Ectodermal cell (in vitro differentiated cells): ENCODE measurements around the gene ALKBH1.
"Not testable (repeated sequence)": the region's sequence is repeated elsewhere in the genome, so short reads cannot be mapped to it uniquely, and the experiment has no call there.

Experiments used
- H3K27ac ChIP-seq: 2 replicates; pipeline ENCODE4 v1.7.0; 2013; ENCODE audit warnings: mild to moderate bottlenecking, low read depth, low read length; ENCODE audit not compliant: insufficient read depth, poor library complexity, severe bottlenecking
- H3K27me3 ChIP-seq: 2 replicates; pipeline ENCODE4 v1.7.0; 2013; ENCODE audit warnings: mild to moderate bottlenecking, low read length; ENCODE audit not compliant: insufficient read depth, control insufficient read depth, poor library complexity, severe bottlenecking
- H3K36me3 ChIP-seq: one replicate; pipeline ENCODE4 v1.7.0; 2013; ENCODE audit warnings: low read length; ENCODE audit not compliant: control insufficient read depth, insufficient read depth
- H3K4me1 ChIP-seq: one replicate; pipeline ENCODE4 v1.7.0; 2013; ENCODE audit warnings: low read length; ENCODE audit not compliant: control insufficient read depth, insufficient read depth
- H3K4me3 ChIP-seq: 2 replicates; pipeline ENCODE4 v1.7.0; 2013; ENCODE audit warnings: low read depth, low read length, control low read depth; ENCODE audit not compliant: insufficient read depth
- H3K9me3 ChIP-seq: 2 replicates; pipeline ENCODE4 v1.7.0; 2013; ENCODE audit warnings: mild to moderate bottlenecking, low read length, moderate library complexity; ENCODE audit not compliant: control insufficient read depth
- WGBS, 2 experiments: methylation state at CpG; one replicate each; pipeline ENCODE4 v1.1.7; 2013; ENCODE audit warnings: missing lambda C conversion rate in 2 of 2; 5-methylcytosine and 5-hydroxymethylcytosine counted together

ALKBH1 gene

DNA sequence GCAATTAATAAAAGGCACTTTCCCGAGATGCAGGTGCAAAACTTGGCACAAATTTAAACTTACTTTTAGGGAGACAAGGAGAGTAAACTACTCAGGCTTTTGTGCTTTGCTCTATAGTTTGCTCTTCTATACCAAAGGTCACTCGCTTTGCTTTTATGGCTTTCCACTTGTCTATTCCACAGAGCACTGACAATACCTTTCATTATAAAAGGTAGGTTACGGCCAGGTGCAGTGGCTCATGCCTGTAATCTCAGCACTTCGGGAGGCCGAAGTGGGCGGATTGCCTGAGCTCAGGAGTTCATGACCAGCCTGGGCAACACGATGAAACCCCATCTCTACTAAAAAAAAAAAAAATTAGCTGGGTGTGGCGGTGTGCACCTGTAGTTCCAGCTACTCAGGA is 32.9 kb downstream of the ALKBH1 start:
- no peaks in the 10 kb centered on the region for H3K27me3 ChIP-seq
- 88 to 95% methylated on average over 8 of the region's 8 CpGs for WGBS, 2 experiments
- H3K4me1 ChIP-seq: no peaks in the 10 kb centered on the region
- no peaks in the 10 kb centered on the region for H3K9me3 ChIP-seq
- no peak overlapping the region for H3K27ac ChIP-seq
- no peak overlapping the region for H3K4me3 ChIP-seq
- peaks cover 4% of the 10 kb centered on the region for H3K36me3 ChIP-seq

DNA sequence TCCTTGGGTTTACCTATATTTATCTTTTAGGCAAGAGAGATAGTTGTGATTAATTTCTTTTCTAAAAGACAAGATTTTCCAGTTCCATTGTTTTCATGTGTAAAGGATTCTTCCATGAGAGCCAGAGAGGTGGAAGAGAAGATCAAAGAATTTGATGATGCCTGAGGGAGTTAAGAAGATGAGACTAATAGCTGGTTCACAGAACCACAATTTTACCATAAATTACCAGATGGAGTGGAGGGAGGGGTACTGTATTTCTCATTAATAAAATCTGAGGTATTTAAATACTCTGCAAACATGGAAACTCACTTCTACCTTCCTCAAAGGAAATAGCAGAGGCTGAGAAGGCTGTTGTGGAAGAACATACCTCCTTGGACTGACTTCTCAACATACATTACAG is 34.6 kb downstream of the ALKBH1 start:
- Histone ChIP-seq H3K27me3 (no peaks in the 10 kb centered on the region), H3K27ac (no peak overlapping the region), H3K4me3 (no peak overlapping the region), H3K9me3 (no peaks in the 10 kb centered on the region), H3K36me3 (peaks cover 4% of the 10 kb centered on the region), H3K4me1 (no peaks in the 10 kb centered on the region)

DNA sequence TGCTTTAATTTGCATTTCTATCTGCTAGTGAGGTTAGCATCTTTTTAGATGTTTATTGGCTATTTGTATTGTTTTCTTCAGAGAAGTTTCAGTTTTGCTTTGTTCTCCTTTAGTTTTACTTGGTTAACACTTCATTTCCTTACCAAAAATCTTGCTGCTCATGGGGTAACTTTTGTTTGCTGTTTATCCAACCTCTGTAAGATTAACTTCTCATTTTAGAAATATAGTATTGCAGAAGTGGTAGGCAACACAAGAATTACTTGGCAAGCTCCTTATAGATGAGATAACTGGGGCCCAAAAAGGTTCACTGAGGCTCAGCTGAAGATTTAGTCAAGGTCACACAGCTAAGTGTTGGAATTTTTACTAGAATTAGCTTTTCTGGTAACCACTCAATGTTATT is 40.5 kb downstream of the ALKBH1 start:
- H3K9me3 ChIP-seq: no peaks in the 10 kb centered on the region
- H3K36me3 ChIP-seq: no peaks in the 10 kb centered on the region
- no peaks in the 10 kb centered on the region for H3K27me3 ChIP-seq
- H3K4me1 ChIP-seq: no peaks in the 10 kb centered on the region
- no peak overlapping the region for H3K4me3 ChIP-seq
- no peak overlapping the region for H3K27ac ChIP-seq

DNA sequence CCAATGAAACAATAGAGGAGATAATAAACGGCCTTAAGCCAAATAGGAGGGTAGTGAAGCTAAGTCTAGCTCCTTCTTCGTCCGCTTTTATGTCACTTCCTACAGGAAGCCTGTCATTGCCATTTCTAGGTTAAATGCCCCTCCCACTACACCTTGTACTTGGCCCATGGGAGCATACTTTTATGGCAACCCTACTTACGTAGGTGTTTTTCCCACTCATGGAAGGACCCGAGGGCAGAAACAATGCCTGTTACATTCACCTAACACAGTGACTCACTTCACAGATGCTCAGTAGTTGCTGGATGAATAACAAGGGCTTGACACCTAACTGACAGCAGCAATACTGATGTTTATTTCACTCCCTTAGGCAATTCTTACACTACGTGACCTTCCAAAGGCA is 44.5 kb downstream of the ALKBH1 start:
- no peaks in the 10 kb centered on the region for H3K9me3 ChIP-seq

DNA sequence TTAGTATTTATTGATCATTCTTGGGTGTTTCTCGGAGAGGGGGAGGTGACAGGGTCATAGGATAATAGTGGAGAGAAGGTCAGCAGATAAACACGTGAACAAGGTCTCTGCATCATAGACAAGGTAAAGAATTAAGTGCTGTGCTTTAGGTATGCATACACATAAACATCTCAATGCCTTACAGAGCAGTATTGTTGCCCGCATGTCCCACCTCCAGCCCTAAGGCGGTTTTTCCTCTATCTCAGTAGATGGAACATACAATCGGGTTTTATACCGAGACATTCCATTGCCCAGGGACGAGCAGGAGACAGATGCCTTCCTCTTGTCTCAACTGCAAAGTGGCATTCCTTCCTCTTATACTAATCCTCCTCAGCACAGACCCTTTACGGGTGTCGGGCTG is 46.3 kb downstream of the ALKBH1 start:
- H3K4me3 ChIP-seq, H3K4me1 ChIP-seq, H3K36me3 ChIP-seq, H3K27ac ChIP-seq, H3K9me3 ChIP-seq, H3K27me3 ChIP-seq: not testable (repeated sequence)
- 69 to 78% methylated on average over 7 of the region's 9 CpGs for WGBS, 2 experiments

More for the DNA sequence above, 44.5 kb downstream of the ALKBH1 start:
- no peaks in the 10 kb centered on the region for H3K36me3 ChIP-seq
- WGBS, 2 experiments: 89% methylated on average over 6 of the region's 6 CpGs
- no peaks in the 10 kb centered on the region for H3K27me3 ChIP-seq
- H3K4me3 ChIP-seq: no peak overlapping the region
- H3K27ac ChIP-seq: no peak overlapping the region
- peaks cover 4% of the 10 kb centered on the region for H3K4me1 ChIP-seq

DNA sequence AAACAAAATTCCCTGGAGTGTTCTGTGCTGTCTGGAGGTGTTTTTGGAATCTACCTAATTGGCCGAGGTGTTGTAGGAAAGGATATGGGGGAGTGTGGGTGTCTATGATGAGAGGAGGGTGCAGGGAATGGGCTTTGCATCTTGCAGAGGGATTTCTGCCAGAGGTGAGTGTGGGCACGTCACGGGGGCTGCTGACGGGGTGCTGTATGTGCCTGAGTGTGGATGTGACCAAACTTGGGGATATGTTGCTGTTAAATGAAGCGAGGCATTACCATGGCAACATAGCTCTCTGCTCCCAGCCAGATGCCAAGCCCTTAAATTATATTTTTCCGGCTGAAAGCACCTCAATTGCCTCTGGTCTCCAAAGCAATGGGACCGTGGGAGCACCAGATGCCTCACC is 47.1 kb downstream of the ALKBH1 start:
- Histone ChIP-seq H3K4me3 (no peak overlapping the region), H3K4me1 (peaks cover 4% of the 10 kb centered on the region), H3K9me3 (no peaks in the 10 kb centered on the region), H3K27ac (no peak overlapping the region), H3K36me3 (no peaks in the 10 kb centered on the region), H3K27me3 (no peaks in the 10 kb centered on the region)
- WGBS, 2 experiments: 90 to 91% methylated on average over 7 of the region's 7 CpGs

DNA sequence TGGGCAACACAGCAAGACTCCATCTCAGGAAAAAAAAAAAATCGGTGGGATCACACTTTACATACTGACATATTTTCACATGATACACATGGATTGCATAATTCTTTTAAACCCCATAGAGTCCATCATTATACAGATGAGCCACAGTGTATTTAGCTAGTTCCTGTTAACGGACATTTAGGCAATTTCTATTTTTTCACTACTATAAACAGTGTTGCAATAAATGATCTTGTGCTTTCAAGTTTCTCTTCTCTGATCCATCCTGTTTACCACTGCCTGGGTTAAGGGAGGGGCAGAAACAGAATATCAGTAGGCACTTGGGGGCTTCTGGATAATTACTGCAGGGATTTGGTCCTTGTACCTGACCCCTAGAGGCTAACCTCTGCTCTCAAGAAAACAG is 48.0 kb downstream of the ALKBH1 start:
- 84 to 90% methylated on average over 2 of the region's 2 CpGs for WGBS, 2 experiments
- H3K27ac ChIP-seq: no peak overlapping the region
- H3K9me3 ChIP-seq: no peaks in the 10 kb centered on the region
- H3K36me3 ChIP-seq: no peaks in the 10 kb centered on the region
- H3K4me3 ChIP-seq: no peak overlapping the region
- H3K4me1 ChIP-seq: peaks cover 5% of the 10 kb centered on the region
- H3K27me3 ChIP-seq: no peaks in the 10 kb centered on the region

DNA sequence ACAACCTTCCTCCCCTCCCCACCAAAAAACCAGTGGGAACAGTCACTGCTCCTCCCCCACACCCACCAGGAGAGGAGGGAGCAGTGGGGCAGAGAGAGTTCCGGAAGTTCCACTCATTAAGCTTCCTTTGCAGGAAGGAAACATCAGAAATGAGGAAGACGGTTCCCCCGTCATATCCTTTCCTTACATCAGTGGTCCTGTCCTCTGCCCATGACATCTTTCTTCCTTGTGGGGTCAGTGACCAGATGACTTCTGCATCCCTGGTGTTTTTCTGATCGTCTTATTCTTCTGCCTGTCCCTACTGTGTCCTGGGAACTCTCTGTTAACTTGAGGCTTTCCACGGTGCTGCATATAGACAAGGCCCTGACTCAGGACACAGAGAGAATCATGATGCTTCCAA is 50.5 kb downstream of the ALKBH1 start:
- WGBS, 2 experiments: 91 to 94% methylated on average over 5 of the region's 5 CpGs
- Histone ChIP-seq H3K27ac (no peak overlapping the region), H3K4me1 (peaks cover 20% of the 10 kb centered on the region), H3K4me3 (no peak overlapping the region), H3K27me3 (no peaks in the 10 kb centered on the region), H3K36me3 (no peaks in the 10 kb centered on the region), H3K9me3 (no peaks in the 10 kb centered on the region)

DNA sequence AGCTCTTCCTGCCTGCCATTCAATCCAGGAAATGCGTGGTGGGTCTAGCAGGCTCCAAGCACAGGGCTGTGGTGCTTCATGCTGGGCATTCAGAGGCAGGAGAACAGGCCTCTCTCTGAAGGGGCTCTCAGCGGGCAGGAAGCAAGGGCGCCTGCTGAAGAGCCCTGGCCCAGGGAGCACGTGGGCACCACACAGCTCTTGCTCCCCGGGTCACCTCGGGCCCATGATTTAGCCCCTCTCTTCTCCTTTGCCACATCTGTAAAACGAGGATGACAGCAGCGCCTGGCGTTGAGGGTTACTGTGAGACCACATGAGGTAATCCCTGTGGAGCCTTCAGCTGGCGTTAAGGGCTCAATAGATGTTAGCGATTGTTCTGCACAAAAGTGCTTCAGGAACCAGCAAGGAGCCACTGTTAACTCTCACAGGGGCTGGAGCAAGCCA is 53.8 kb downstream of the ALKBH1 start:
- H3K4me1 ChIP-seq: peaks cover 16% of the 10 kb centered on the region
- no peak overlapping the region for H3K4me3 ChIP-seq
- peak overlapping the region; percentile 44 for H3K27ac ChIP-seq
- 34 to 44% methylated on average over 11 of the region's 11 CpGs for WGBS, 2 experiments
- no peaks in the 10 kb centered on the region for H3K27me3 ChIP-seq
- H3K36me3 ChIP-seq: no peaks in the 10 kb centered on the region
- H3K9me3 ChIP-seq: no peaks in the 10 kb centered on the region

DNA sequence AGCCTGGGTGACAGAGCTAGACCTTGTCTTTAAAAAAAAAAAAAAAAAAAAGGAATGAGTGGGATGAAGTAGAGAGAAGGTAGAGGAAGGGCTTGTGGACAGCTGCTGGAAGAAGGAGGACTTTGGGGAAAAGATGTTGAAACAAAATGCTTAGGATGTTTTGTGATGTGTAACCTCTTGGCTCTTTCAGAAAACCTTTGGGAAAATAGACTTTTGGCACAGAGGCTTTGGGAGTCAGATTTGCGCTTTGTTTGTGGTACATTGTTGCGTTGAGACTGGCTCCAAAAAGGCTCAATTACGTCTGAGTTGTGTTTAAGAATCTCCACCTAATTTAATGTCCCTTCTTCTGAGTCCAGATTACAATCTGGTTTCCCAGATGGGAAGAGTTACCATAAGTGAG is 58.5 kb downstream of the ALKBH1 start:
- Histone ChIP-seq H3K4me3 (no peak overlapping the region), H3K9me3 (no peaks in the 10 kb centered on the region), H3K27me3 (no peaks in the 10 kb centered on the region), H3K36me3 (no peaks in the 10 kb centered on the region), H3K27ac (no peak overlapping the region), H3K4me1 (peaks cover 10% of the 10 kb centered on the region)
- 96 to 97% methylated on average over 3 of the region's 3 CpGs for WGBS, 2 experiments

DNA sequence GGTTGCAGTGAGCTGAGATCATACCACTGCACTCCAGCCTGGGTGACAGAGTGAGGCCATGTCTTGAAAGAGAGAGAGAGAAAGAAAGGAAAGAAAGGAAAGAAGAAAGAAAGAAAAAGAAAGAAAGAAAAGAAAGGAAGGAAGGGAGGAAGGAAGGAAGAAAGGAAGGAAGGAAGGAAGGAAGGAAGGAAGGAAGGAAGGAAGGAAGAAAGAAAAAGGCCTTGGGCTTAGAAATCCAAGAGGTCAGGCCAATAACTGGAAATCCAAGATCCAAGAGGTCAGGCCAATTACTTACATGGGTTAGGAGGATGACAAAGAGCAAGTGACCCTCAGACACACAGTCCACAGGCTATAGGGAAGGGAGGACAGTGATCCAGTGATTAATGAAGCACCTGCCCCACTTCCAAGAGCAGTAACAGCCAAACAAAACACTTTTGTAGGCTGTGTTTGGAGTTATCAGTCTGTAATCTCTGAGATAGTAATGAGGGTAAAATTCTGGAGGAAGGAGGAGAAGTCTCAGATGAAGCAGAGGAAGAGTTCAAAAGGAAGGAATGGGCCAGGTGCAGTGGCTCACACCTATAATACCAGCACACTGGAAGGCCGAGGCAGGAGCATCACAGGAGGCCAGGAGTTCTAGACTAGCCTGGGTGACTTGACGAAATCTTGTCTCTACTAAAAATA is 59.2 kb downstream of the ALKBH1 start:
- no peaks in the 10 kb centered on the region for H3K27me3 ChIP-seq
- 65 to 76% methylated on average over 2 of the region's 2 CpGs for WGBS, 2 experiments
- no peak overlapping the region for H3K4me3 ChIP-seq
- no peaks in the 10 kb centered on the region for H3K9me3 ChIP-seq
- H3K36me3 ChIP-seq: no peaks in the 10 kb centered on the region
- H3K4me1 ChIP-seq: peaks cover 4% of the 10 kb centered on the region
- no peak overlapping the region for H3K27ac ChIP-seq
